Progenitor cell of endocrine pancreas (in vitro differentiated cells): ENCODE data around the gene RTEL1. TPM values are rescaled to one million over a fixed set of nuclear protein-coding genes. Genes with fewer than 3 reads are reported as not detected.

Source experiments
- DNase-seq: peaks from one replicate; pipeline ENCODE4 v3.0.0; 2021; ENCODE audit warnings: low spot score; ENCODE audit not compliant: unreplicated experiment
- H3K27ac Mint-ChIP-seq: 2 replicates; pipeline ENCODE4 v1.8.0; 2021; ENCODE audit warnings: mild to moderate bottlenecking, moderate library complexity, mixed read lengths
- H3K27me3 Mint-ChIP-seq: 2 replicates; pipeline ENCODE4 v1.8.0; 2021; ENCODE audit warnings: mixed read lengths
- H3K36me3 Mint-ChIP-seq: 2 replicates; pipeline ENCODE4 v1.8.0; 2022; ENCODE audit warnings: mixed read lengths; ENCODE audit not compliant: insufficient read depth
- H3K4me1 Mint-ChIP-seq: 2 replicates; pipeline ENCODE4 v1.8.0; 2021; ENCODE audit warnings: low read depth, mixed read lengths
- H3K4me3 Mint-ChIP-seq: 2 replicates; pipeline ENCODE4 v1.8.0; 2021; ENCODE audit warnings: low read depth, mild to moderate bottlenecking, moderate library complexity, mixed read lengths
- H3K9me3 Mint-ChIP-seq: 2 replicates; pipeline ENCODE4 v1.8.0; 2021; ENCODE audit warnings: low read depth, mixed read lengths
- CTCF ChIP-seq: fragments of 200-600 bp; sonication (generic); IDR thresholded peaks from one replicate; pipeline ENCODE4 v1.5.0; 2021; ENCODE audit warnings: antibody characterized with exemption, mild to moderate bottlenecking; ENCODE audit not compliant: unreplicated experiment
- total RNA-seq: library from RNA; stranded (reverse); gene quantifications from 2 replicates; pipeline ENCODE4 v1.2.1, GENCODE V29; 2021

Gene RTEL1
- total RNA-seq, 1 donor from 2014 or later, result 35.5 TPM

GRCh38 chr20:63662813-63663189 is 4.7 kb downstream of the RTEL1 start:
- Mint-ChIP-seq H3K27ac (no peak overlapping the region), H3K27me3 (no peaks in the 10 kb centered on the region), H3K9me3 (no peaks in the 10 kb centered on the region), H3K36me3 (peaks cover 3% of the 10 kb centered on the region), H3K4me1 (peaks cover 15% of the 10 kb centered on the region), H3K4me3 (no peak overlapping the region)
- no peak for TF ChIP-seq CTCF
- no peak for DNase-seq

- Mint-ChIP-seq H3K27ac (no peak overlapping the region), H3K4me1 (peaks cover 11% of the 10 kb centered on the region), H3K4me3 (no peak overlapping the region), H3K9me3 (no peaks in the 10 kb centered on the region), H3K36me3 (peaks cover 5% of the 10 kb centered on the region), H3K27me3 (no peaks in the 10 kb centered on the region)
- no peak for TF ChIP-seq CTCF
- DNase-seq, result no peak
These were observed 5.4 kb downstream of the RTEL1 start for GRCh38 chr20:63663332-63664066.

GRCh38 chr20:63664143-63664851 is 6.2 kb downstream of the RTEL1 start:
- DNase-seq, result no peak
- no peak overlapping the region for H3K4me3 Mint-ChIP-seq
- peaks cover 5% of the 10 kb centered on the region for H3K4me1 Mint-ChIP-seq
- H3K27me3 Mint-ChIP-seq, result no peaks in the 10 kb centered on the region
- H3K9me3 Mint-ChIP-seq, result no peaks in the 10 kb centered on the region
- peaks cover 5% of the 10 kb centered on the region for H3K36me3 Mint-ChIP-seq
- H3K27ac Mint-ChIP-seq, result no peak overlapping the region
- no peak for TF ChIP-seq CTCF

GRCh38 chr20:63664861-63665594 is 6.9 kb downstream of the RTEL1 start:
- TF ChIP-seq CTCF, result no peak

GRCh38 chr20:63665708-63666107 is 7.6 kb downstream of the RTEL1 start:
- Mint-ChIP-seq H3K27me3 (no peaks in the 10 kb centered on the region), H3K4me1 (no peaks in the 10 kb centered on the region), H3K36me3 (peaks cover 5% of the 10 kb centered on the region), H3K9me3 (no peaks in the 10 kb centered on the region), H3K4me3 (no peak overlapping the region), H3K27ac (no peak overlapping the region)
- DNase-seq, result no peak
- no peak for TF ChIP-seq CTCF

More at GRCh38 chr20:63664861-63665594, 6.9 kb downstream of the RTEL1 start:
- Mint-ChIP-seq H3K4me1 (no peaks in the 10 kb centered on the region), H3K27ac (no peak overlapping the region), H3K4me3 (no peak overlapping the region), H3K9me3 (no peaks in the 10 kb centered on the region), H3K36me3 (peaks cover 5% of the 10 kb centered on the region), H3K27me3 (no peaks in the 10 kb centered on the region)
- no peak for DNase-seq
